NCI-H460 (cell line): ENCODE data around the gene CCDC91. TPM values are rescaled to one million over a fixed set of nuclear protein-coding genes. Genes with fewer than 3 reads are reported as not detected.
A peak's percentile ranks its signal among the peaks of the same experiment; 100 is the strongest.

Experiments used
- DNase-seq: peaks from one replicate; pipeline ENCODE4 v3.0.0-alpha.2; 2016; ENCODE audit warnings: low read depth; ENCODE audit errors: extremely low read depth
- polyA plus RNA-seq: library from polyadenylated mRNA; depleted of rRNA; stranded (reverse); fragments of >200 nt; gene quantifications from 2 replicates; pipeline ENCODE4 v1.2.3, GENCODE V29; 2014; cell fraction: nucleus; rRNA removed
- total RNA-seq: library from RNA; depleted of rRNA; stranded (reverse); fragments of >200 nt; shearing (Covaris generic); gene quantifications from 2 replicates; pipeline ENCODE4 v1.2.3, GENCODE V29; 2014; rRNA removed

Gene CCDC91, protein sequence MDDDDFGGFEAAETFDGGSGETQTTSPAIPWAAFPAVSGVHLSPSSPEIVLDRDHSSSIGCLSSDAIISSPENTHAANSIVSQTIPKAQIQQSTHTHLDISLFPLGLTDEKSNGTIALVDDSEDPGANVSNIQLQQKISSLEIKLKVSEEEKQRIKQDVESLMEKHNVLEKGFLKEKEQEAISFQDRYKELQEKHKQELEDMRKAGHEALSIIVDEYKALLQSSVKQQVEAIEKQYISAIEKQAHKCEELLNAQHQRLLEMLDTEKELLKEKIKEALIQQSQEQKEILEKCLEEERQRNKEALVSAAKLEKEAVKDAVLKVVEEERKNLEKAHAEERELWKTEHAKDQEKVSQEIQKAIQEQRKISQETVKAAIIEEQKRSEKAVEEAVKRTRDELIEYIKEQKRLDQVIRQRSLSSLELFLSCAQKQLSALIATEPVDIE
- 15.5 and 20.2 TPM in 2 replicates for total RNA-seq
- 4.5 and 5.7 TPM in 2 replicates for polyA plus RNA-seq

DNA sequence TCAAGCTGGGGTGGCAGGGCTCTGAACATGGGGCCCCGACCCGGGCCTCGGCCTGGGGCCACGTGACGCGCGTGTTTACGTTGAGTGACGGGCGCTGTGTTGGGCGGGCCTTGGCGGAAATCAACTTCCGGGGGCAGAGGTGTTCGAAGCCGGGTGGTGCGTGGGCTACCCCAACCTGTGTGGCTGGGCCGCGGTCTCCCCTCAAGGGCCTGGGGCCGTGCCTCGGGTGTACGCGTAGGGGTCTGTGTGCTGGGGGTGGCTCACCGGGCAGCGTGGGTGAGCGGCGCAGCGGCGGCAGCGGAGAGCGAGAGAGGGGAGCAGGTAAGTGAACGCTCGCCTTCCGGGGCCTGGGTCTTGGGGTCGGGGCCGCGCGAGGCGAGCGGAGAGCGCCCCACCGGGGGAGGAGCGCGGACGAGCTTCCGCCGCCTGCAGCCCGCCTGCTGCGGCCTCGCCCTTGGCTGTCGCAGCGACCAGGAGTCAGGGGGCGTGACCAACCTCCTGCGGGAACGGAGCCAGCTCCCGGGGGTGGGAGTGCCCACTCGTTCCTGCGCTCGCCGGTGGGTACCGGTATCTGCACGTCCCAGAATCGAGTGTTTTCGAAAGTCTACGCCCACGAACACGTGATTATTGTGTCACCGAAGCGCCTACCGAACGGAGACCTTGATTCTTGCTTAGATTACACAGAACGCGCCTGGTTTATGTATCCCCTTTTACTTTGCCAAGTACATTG is at the start of gene CCDC91:
TSS of gene CCDC91 (plus strand) at position 136 of the 730 bp plus-strand sequence. CDS start 66,760 bp downstream, outside the sequence.
- peak; percentile 60 for DNase-seq

DNA sequence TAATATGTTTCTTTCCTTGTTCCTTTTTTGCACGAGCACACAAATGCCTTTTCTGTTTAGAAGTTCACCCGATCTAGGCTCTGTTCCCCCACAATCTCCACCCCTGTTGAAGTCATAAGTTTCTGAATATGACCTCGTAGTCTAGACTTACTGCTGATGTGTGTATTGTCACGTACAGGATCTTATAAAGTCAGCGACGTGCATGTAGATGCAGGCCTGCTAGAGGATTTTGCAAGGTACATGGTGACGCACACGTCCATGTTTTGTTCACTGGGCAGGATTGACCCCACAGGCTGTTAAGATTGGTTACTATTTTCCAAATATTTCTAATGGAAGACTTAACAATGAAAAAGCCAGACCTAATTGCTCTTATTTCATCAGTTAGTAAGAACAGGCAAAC is 46.2 kb upstream of the CCDC91 start:
- DNase-seq: no peak

DNA sequence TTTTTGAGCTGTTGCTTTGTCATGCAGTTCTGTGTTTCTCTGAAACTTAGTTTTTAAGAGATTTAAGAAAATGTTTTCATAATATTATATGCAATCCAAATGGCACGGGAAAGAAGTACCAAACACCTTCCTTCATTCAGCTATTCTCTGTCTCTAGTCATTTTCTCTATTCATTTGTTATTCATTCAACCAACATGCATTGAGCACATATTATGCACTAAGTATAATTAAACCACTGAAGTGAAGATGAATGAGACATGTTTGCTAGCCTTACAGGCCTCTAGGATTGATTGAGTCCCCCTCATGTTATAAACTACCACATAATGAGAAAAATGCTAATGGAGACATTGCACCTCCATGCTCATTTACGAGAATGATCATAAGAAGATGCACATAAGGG is 45.7 kb upstream of the CCDC91 start:
- no peak for DNase-seq

DNA sequence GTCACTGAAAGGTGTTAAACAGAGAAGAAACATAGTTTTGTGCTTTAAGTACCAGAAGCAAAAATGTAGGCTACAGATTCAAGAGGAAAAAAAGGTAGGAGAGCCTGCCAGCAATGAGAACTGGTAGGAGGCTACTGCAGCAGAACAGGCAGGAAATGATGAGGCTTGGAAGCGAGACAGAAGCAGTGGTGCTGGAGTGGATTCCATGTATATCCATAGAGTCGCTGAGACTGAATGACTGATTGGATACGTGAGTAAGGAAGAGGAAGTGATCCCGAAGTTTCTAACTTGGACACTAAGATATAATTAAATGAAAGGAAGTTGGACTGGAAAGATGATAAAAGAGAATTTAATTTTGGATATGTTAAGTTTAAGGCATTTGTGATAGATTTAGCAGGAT is 45.0 kb upstream of the CCDC91 start:
- DNase-seq: no peak

DNA sequence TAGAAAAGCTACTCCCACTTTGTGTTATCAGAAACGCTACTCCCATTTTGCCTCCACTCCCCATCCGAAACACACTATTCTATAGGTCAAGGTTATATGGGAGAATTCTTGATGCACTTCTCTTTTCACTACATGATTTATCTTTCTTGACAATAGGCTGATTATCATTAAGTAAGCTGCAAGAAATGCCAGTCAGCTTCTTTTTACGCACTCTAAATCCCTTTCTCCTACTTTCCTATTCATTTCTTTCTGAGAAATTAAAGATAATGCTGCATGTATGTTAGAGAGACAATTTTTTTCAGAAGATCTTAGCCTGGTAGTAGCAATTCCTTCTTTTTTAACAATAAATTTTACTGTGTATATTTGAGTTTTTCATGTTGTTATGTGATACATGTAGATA is 41.0 kb upstream of the CCDC91 start:
- DNase-seq: no peak

DNA sequence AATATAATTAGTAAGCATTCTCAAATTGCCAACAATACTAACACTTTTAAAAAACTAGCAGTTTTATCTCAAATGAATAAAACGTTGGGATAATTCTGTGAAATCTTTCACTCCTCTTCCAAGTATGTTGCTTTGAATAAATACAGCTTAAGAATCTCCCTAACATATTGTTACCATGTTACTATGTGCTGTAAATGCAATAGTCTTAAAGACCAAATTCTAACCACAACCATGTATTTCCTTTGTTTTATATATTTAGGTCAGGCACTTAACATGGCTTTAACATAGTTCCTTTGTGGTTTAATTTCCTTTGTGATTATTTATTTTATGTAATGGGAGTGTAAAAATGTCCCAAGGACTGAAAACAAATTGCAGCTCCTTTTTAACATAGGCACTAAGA is 33.9 kb upstream of the CCDC91 start:
- DNase-seq: no peak

DNA sequence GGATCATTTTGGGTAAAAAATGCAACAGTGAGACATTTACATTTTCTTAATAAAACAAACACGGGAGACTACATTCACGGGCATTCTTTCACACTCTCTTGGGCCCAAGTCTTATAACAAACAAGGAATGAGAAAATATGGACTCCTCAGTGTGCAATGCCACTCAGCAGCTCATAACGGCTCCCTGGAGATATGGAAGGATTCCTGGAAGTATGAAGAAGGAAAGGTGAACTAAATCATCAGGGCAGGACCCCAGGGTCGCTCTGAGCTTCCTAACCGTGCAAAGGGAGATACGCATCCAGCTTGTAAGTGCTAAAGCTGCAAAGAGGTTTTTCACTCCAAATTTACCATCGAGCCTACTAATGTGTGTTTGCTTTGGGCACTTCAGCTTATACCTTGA is 33.5 kb upstream of the CCDC91 start:
- no peak for DNase-seq

DNA sequence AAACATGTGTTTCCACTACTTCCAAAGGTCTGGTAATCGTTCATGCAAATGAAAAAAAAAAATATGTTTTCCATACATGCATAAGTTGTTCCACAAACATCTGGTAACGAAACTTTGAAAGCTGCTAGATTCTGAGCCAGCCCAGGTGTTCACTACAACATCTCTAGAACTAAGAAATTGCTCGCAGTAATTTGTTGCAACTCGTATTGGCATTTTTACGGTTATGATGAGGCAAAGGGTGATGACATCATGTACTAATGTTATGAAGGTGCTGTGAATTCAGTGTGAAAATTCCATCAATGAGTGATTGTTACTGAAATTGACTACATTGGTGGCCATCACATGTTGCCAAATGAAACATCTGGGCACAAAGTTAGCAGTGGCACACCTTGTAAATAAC is 31.9 kb upstream of the CCDC91 start:
- DNase-seq: no peak

DNA sequence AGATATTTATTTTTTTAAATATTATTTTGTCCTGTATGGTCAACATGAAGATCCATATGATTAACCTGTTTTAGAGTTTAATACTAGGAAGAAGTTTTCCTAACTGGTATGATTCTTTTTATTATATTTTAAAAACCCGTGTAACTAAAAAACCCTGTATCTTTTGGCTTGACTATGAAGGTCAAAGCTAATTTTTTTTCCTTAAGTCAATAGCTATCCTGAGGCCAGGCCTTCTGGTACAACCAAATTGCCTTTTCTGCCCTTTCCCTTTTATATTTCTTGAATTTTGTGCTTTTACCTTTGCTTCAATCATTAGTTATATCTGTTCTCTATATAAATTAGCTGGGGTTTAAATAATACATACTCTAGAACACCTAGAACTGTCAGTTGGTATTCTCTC is 30.6 kb upstream of the CCDC91 start:
- DNase-seq: no peak

DNA sequence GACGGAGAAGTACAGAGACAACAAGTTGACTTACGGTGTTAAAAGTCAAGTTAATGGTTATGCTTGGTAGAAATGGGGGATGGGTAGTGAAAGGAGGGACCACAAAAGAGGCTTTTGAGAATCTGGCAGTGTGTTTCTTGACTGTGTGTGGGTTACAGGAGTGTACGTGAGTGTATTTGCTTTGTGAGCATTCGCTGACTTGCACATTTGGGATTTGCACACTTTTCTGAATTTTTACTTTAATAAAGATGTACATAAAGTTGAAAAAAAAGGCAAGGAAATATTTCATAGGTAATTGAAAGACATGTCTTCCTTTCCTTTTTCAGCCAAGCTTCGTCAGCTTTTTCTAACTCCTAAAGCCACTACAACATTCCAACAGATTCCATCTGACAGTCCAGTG is 28.6 kb upstream of the CCDC91 start:
- DNase-seq: no peak

DNA sequence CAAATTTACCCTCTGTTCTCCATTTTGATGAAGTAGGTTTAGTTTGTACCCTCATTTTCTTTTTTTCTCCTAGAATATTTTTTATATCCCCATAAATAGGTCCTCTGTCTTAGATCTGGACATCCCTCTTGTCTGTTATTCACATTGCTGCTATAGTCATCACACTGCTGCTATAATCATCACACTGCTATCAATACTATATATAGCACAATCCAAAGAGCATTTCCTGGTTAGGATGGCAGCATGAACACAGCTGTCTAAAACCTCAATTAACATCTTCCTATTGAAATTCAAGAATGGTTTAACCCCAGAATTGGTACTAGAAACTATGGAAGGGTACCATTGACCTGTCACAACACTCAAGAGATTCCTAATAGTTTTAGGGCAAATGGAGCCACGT is 27.6 kb upstream of the CCDC91 start:
- DNase-seq: no peak

DNA sequence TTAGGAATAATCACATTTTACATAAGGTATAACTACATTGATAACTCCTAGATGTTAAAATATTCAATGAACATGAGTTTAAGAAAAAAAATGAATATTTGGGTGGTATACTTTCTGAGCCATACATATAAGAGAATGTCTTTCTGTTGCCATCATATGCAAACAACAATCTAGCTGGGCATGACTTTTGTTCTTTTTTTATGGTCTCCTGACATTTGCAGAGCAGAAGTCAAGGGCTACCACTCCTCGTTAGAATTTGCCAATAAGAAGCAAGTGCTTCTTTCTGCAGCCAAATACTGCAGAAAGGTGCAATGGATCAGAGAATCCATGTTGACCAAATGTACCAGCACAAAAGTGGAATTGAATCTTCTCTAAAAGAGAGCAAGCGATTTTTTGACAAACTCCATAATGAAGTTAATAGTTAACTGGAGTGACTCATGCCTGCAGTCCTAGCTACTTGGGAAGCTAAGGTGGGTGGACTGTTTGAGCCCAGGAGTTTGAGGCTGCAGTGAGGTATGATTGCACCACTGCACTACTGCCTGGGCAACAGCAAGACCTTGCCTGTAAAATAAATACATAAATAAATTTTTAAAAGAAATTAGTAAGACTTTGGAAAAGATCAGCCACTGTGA is 25.5 kb upstream of the CCDC91 start:
- no peak for DNase-seq

DNA sequence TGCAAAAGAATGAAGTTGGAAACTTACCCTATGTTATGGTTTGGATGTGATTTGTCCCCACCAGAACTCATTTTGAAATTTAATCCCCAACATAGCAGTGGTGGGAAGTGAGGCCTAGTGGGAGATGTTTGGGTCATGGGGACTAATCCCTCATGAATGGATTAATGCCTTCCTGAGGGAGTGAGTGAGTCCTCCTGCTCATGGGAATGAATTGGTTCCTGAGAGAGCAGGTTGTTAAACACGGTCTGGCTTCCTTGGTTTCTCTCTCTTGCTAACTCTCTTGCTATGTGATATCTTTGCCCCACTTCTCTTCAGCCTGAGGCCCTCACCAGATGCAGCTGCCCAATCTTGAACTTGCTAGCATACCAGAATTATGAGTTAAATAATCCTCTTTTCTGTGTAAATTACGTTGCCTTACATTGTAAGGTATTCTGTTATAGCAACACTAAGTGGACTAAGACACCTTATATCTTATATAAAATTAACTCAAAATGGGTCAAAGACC is 22.2 kb upstream of the CCDC91 start:
- DNase-seq: no peak

DNA sequence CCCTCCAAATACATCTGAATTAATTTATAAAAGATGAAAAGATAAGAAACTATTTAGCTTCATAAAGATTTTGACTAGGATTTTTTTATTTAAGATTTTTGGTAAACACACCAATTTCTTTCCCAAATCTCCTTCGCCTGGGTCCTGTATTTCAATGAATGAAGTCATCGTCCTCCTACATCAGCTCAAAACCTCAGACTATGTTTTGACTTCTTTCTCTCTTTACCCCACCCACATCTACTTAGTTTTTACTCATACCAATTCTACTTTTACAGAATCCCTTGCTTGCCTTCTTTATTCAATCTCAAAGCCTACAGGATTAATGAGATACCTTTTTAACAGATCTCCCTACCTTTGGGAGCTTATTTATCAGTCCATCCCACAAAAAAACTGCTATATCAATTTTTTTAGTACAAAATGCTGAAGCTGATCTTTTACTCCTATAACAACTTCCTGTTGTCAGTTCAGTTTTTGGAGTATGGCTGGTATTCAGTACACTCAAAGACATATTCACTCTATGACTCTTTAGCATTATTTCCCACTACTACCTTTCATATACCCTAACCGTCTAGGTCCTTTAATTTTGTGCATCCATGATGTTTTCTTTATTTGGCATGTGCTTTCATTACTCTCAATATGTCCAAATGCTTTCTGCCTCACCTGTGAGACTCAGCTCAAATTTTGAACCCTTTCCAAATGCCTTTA is 18.7 kb upstream of the CCDC91 start:
- no peak for DNase-seq

DNA sequence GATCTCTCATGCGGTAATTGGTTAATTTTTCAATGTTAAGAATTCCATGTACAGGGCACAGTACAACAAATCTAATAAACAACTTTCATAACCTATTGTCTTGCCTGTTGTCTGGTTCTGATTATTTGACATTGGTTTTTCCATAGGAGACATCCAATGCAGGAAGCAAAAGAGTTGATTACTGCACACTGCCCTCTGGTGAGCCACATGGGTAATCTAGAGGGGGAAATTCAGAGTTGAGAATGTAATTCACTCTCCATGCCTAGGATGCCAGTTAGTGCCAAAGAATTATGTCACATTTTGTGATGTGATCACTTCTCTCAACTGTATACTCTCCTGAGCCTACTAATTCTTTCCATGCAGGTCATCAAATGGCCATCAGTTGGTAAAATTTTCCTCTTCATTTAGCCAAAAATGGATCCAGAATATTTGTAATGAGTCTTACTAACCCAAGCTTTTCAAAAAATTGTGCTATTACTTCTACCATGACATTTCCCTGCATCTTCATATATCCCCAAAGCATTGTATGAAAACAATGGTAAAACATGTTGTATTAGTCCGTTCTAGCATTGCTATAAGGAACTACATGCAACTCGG is 17.7 kb upstream of the CCDC91 start:
- peak; percentile 55 for DNase-seq

DNA sequence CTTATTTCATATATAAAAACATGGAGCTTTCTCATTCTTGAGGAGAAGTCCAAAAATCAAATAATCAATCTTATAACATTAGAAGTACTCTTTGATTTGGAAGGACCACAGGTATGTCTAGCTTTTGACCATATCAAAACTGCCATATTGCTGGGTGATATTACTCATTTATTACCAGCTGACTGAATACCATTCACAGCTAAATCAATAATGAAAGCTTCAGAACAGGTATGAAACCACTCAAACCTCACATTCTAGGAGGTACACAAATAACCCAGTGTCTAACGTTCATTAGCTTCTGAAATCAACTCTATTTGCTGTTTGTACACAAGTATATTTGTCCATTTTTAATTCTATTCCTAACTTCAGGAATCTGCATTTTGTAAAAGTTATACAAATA is 16.8 kb upstream of the CCDC91 start:
- no peak for DNase-seq

DNA sequence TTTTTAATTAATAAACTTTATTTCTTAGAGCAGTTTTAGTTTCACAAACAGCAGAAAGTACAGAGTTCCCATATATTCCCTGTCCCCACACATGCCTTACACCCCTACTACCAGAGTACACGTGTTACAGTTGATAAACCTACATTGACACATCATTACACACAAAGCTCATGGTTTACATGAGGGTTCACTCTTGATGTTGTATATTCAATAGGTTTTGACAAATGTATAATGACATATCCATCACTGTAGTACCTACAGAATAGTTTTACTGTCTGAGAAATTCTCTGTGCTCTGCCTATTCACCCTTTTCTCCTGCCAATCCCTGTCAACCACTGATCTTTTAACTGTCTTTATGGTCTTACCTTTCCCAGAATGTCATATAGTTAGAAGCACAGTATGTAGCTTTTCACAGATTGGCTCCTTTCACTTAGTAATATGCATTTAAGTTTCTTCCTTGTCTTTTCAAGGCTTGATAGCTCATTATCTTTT is 15.1 kb upstream of the CCDC91 start:
- no peak for DNase-seq

DNA sequence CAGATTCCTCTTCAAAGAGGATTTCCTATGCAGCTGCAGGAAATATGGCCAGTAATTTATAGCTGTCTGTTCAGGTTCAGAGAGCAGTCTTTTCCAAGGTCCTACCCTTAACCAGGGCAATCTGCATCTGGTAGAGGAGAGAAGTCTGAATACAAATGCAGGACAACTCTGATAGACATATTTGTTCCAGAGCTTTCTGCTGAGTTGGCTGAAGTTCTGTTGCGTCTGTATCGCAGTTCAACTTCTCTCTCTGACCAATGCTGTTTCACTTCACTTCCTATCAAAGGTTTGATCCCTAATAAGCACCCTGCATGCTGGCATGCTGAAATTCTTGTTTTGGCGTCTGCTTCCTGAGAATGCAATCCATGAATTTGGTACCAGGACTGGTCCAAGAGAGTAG is 14.0 kb upstream of the CCDC91 start:
- no peak for DNase-seq

DNA sequence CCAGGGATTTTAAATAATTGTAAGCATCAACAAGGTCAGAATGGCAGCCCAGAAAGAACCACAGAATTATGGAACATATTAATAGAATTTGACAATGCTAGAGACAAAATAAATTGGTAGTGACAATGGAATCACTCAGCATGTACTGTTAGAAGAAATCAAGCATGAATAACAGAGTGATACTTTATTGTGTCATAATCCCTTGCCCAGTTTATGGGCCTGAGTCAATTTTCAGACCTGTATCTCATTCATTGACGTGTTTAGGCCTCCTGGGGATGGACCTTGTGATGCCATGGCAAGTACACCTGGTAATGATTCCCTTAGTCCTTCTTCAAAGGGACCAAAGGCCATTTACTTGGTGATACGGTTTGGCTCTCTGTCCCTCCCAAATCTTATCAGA is 12.8 kb upstream of the CCDC91 start:
- no peak for DNase-seq

DNA sequence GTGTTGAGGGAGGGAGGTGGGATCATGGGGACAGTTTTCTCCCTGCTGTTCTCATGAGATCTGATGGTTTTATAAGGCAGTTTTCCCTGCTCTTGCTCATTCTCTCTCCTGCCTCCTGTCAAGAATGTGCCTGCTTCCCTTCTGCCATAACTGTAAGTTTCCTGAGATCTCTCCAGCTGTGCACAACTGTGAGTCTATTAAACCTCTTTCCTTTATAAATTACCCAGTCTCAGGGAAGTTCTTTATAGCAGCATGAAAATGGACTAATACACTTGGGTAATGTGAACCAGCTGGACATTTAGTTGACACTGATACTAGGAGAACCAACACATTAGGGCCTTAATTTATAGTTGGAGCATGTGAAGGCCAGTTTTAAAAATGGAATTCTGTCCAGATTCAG is 12.4 kb upstream of the CCDC91 start:
- no peak for DNase-seq
